Suppressor macrophage treated with lipopolysaccharide for 1 hour (primary cell): ENCODE measurements around the gene SCN9A.
"Not testable (repeated sequence)": the region's sequence is repeated elsewhere in the genome, so short reads cannot be mapped to it uniquely, and the experiment has no call there.

Experiments
- DNase-seq, 3 donors: peaks; one replicate each; pipeline ENCODE4 v3.0.0-alpha.2; 2020 to 2022

Gene SCN9A

GRCh38 chr2:166239548-166239947 lies 136.2 kb downstream of the SCN9A start:
- no peak for DNase-seq

GRCh38 chr2:166238176-166238575 lies 137.6 kb downstream of the SCN9A start:
- no peak for DNase-seq

DNA sequence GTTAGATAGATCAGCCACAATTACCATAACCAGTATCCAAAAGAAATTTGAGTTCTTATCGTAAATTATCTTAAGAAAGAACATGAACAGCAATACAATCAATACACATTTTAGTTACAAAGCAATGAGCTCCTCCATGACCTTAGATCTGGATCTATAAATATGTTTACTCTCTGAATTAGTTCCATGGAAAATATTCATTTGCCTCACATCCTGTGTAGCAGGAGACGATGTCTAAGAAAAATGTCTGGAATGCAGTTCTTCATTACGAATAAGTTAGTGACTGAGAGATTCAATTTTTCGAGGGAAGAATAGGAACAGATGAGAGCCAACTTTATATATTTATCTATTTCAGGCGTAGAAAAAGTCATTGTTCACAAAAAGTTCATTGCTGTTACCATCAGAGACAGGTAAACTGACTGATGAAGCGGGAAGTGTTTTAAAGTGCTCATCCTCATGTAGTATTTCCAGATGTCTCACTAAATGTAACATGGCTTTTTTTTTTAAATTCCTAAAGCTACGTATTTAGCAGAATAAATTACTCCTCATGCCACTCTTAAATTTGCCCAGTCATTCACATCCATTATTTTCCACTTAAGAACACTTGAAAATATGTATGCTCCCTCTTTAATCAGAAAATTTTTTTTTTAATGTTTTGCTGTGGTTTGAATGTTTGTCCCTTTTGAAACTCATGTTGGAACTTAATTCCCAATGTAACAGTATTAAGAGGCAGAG lies 141.5 kb downstream of the SCN9A start:
- no peak for DNase-seq

DNA sequence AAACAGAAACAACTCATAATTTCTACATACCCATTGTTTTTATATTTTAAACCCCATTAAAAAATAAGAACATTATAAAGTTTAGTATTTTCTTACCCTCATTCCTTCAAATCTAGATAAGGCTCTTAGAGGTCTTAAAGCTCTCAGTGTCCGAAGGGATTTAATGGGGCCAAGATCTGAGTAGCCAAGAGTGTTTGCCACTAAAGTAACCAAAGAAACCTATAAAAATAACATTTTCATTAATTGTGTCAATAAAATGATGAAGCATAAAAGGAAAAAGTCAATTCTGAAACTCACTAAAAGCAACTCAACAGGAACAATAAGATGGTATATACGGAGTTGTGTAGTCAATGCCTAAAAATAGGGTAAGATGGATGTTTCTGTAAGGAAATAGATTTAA lies 142.5 kb downstream of the SCN9A start:
- DNase-seq, result no peak

DNA sequence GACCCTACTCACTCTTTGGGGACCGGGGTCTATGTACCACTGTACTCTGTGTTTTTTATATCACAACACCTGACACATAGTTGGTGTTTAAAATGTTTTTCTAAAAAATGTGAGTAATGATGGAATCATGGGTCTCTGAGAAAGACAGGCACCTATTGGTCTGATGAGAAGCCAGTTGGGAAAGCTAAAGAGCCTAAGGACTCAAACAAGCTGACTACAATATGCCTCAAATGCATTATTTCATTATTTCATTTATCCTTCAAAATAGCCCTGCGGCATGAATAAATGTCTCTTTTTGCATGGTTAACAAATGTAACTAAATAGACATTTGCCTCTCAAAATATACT lies 145.0 kb downstream of the SCN9A start:
- DNase-seq, result no peak

DNA sequence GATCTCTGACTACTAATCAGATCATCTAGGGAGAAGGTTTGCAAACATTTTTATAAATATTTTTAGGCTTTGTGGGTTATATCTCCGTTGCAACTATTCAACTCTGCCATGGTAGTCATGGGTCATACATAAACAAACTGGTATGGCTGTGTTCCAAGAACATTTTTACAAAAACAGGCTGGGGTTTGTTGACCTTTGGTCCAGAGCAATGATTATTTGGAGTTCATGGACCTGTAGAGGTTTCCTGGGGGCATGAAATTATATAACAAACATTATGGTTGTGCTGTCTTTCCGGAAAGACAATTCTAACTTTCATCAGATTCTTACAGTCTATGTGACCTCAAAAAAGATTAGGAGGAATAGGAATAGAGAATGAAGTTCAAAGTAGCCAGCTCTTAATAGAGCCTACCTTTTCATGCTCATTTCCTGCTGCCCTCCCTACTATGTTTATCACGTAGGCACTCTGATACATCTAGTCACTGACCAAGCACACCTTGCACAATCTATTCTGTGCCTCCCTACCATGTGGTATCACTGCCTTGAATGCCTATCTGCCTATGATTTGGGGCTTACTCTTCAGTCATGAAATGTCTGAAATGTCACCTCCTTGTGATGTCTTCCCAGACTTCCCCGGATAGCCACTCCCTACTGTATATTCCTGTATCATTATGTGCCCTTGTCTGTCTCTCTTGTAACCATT lies 145.6 kb downstream of the SCN9A start:
- DNase-seq, result no peak

DNA sequence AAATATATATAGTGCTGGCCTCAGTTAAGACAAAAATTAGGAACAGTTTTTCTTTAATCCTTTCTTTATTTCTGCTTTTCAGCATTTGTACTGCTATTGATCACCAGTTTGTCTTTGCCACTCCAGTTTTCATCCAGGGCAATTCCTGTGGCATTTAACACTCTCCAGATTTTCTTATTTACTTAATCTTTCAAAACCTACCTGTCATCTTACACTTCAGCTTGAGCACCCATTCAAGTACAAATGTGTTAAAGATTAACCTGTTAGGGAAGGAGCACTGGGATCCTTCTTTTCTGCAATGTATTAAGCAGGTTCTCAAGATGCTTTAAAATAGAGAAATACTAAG lies 146.1 kb downstream of the SCN9A start:
- no peak for DNase-seq

GRCh38 chr2:166224197-166224596 lies 151.5 kb downstream of the SCN9A start:
- DNase-seq, result no peak

DNA sequence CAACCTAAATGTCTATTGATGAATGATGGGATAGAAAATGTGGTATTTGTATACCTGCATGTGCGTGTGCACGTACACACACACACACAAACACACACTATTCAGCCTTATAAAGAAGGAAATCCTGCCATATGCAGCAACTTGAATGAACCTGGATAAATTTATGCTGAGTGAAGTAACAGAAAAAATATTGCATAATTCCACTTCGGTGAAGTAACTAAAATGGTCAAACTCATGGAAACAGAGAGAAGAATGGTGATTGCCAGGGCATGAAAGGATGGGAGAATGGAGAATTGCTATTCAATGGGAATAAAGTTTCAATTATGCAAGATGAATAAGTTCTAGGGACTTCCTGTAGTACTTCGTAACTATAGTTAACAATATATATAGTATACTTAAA lies 152.4 kb downstream of the SCN9A start:
- DNase-seq, result no peak

DNA sequence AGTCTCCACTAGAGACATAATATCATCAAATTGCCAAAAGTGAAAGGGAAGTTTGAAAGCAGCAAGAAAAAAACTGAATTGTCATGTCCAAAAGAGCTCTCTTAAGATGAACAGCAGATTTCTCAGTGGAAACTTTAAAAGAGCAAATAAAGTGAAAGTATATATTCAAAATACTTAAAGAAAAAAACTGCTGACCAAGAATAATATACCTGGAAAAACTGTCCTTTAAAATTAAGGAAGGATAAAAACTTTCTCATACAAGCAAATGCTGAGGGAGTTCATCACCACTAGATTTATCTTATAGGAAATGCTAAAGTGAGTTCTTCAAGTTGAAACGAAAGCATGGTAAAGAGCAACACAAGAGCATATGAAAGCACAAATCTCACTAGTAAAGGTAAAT lies 164.7 kb downstream of the SCN9A start:
- no peak for DNase-seq

GRCh38 chr2:166209944-166210343 lies 165.8 kb downstream of the SCN9A start:
- DNase-seq, result not testable (repeated sequence)

- DNase-seq, result not testable (repeated sequence)
These were observed 166.4 kb downstream of the SCN9A start for GRCh38 chr2:166209367-166209766.

- not testable (repeated sequence) for DNase-seq
These were observed 169.6 kb downstream of the SCN9A start for GRCh38 chr2:166206153-166206552.

- no peak for DNase-seq
These were observed 173.0 kb downstream of the SCN9A start for GRCh38 chr2:166202778-166203177.

GRCh38 chr2:166197446-166197845 lies 178.3 kb downstream of the SCN9A start:
- no peak for DNase-seq

DNA sequence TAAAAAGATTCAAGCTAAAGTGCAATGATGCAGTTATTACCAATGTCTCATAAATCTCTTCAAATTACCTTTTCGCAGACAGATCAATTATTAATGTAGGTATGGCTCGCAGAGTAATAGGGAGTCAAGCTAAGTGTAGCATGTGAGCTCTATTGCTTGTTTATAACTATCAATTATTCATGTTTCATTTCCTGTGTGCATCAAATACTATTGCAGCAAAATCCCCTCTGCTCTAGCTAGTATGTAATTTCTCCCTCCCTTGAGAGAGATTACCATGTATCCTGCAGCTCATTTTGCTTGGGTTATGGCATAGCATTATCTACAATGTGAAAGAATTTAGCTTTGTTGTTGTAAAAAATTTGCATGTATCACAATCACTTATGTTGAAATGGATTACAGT lies 182.3 kb downstream of the SCN9A start:
- DNase-seq, result no peak

DNA sequence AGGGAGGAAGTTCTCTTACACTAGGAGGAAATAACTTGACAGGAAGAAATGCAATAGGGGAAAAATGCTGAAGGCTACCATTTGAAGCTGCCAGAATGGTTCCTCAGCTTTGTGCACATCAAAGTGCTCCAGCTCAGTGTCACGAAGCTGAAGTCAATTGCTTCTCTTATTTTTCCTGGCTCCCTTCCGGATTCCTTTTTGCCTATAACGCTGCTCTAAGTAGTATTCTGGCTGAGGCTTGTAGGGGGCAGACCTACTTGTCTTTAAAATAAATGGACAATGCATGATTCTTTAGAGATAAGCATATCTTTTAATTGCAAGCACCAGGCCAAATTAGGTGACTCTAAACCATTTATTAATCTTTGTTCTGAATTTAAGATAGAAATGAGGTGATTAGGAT lies 187.7 kb downstream of the SCN9A start:
- peak in 1 of 3 donors; percentile 4 for DNase-seq

DNA sequence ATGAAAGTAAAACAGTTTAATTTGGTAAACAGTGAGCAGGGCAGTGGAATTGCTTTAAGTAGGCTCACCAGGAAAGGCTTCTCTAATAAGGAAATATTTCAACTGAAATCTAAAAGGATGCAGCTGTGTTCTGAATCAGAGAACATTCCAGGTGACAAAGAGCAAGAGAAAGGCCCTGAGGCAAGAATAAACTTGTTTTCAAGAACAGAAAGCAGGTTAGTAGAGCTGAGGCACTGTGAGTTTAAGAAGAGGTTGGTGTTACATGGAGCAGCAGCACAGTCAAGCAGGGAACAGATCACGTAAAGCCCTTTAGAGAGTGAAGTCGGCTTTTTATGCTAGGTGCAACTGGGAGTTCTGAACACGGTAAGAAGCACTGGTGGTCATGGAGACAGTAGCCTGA lies 191.0 kb downstream of the SCN9A start:
- no peak for DNase-seq

DNA sequence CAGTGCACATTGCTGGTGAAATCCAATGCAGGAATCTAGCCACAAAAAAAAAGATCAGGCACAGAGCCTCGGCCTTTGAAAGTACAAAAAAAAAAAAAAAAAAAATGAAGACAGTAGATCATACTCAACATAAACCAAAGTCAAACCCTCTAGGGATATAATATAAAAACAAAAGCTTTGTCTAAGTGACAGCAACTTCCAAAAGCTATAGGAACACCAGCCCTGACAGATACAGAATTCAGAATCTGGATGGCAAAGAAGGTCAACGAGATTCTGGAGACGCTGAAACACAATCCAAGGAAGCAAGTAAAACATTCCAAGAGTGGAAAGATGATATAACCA lies 194.0 kb downstream of the SCN9A start:
- DNase-seq, result no peak

DNA sequence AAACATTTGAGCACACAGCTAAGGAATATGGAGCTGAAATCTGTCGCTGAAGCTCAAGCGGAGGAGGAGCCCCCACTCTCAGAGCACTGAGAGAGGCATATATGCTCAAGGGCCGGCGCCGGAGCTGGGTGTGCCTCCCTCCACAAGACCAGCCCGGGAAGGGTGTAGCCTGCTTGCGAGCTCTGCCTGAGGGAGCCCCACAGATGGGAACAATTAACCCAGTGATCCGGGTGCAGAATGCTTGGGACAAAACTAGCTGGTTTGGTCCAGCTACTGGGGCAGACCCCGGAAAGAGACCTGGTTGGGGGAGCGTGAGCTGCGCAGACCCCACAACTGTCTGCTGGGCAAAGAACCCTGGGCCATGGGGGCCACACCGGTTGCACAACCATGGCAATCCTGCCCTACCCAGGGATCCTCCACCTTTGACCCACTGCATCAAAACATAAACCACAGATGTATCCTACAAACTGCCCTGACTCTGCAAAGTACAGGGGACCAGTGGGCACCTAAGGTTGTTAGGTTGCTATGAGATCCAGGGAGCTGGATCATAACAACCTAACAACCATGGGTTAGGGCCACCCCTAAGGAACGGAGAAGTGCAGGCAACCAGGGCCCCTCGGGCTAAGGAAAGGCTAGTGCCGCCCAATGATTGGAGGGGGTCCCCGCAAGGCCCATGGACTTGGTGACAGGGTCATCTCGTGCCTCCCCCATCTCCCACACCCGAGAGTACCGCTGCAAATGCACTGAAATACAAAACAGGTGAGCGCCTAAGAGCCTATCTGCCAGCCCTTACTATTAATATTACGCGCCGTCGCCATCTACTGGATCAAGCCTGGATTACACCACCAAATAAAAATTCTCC lies 194.6 kb downstream of the SCN9A start:
- peak; percentile 40 to 62 (median 45) for DNase-seq

- DNase-seq, result no peak
These were observed 196.5 kb downstream of the SCN9A start for GRCh38 chr2:166179201-166179600.

DNA sequence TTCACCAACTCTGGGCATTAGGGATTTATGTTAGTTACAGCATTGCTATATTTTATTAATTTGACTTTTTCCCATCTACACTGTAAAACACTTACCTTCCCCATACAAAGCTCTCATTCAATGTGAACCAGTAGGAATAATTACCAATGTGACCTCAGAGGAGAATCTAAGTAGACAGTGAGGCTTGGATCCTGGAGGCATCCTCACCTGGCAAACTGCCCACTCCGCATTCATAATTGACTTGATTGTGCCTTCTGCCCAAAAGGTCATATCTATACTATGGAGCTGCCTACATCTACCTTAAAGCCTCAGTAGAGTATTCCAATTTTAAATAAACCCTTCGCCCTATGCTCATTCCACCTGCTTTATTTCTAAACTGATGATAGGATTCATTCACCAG lies 202.5 kb downstream of the SCN9A start:
- DNase-seq, result no peak

DNA sequence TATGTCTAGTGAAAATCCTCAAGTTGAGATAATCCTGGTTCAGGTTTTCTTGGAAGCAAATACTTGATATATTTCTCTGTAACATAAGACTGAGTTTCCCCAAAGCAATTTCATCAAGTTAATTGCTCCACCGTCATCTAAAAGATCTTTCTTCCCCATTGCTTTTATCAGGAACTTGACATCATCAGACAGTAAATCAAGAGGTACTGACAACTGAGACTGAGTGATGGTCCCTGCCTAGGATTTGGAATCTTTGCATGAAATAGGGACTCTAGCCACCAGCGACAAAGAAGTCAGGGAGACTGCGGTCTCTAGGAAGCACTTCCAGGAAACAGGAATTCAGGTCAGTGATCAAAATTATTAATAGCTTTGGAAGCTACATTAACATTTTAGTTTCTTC lies 204.5 kb downstream of the SCN9A start:
- no peak for DNase-seq

- peak in 1 of 3 donors; percentile 1 for DNase-seq
These were observed 205.4 kb downstream of the SCN9A start for GRCh38 chr2:166170356-166170755.
